Activated CD4-positive, alpha-beta T cell treated with anti-CD3 and anti-CD28 coated beads for 4 hours (primary cell): ENCODE measurements around the gene DIS3L2.

Experiments used
- DNase-seq, 2 donors: peaks; one replicate each; pipeline ENCODE4 v3.0.0-alpha.2; 2020

Gene DIS3L2, protein sequence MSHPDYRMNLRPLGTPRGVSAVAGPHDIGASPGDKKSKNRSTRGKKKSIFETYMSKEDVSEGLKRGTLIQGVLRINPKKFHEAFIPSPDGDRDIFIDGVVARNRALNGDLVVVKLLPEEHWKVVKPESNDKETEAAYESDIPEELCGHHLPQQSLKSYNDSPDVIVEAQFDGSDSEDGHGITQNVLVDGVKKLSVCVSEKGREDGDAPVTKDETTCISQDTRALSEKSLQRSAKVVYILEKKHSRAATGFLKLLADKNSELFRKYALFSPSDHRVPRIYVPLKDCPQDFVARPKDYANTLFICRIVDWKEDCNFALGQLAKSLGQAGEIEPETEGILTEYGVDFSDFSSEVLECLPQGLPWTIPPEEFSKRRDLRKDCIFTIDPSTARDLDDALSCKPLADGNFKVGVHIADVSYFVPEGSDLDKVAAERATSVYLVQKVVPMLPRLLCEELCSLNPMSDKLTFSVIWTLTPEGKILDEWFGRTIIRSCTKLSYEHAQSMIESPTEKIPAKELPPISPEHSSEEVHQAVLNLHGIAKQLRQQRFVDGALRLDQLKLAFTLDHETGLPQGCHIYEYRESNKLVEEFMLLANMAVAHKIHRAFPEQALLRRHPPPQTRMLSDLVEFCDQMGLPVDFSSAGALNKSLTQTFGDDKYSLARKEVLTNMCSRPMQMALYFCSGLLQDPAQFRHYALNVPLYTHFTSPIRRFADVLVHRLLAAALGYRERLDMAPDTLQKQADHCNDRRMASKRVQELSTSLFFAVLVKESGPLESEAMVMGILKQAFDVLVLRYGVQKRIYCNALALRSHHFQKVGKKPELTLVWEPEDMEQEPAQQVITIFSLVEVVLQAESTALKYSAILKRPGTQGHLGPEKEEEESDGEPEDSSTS

DNA sequence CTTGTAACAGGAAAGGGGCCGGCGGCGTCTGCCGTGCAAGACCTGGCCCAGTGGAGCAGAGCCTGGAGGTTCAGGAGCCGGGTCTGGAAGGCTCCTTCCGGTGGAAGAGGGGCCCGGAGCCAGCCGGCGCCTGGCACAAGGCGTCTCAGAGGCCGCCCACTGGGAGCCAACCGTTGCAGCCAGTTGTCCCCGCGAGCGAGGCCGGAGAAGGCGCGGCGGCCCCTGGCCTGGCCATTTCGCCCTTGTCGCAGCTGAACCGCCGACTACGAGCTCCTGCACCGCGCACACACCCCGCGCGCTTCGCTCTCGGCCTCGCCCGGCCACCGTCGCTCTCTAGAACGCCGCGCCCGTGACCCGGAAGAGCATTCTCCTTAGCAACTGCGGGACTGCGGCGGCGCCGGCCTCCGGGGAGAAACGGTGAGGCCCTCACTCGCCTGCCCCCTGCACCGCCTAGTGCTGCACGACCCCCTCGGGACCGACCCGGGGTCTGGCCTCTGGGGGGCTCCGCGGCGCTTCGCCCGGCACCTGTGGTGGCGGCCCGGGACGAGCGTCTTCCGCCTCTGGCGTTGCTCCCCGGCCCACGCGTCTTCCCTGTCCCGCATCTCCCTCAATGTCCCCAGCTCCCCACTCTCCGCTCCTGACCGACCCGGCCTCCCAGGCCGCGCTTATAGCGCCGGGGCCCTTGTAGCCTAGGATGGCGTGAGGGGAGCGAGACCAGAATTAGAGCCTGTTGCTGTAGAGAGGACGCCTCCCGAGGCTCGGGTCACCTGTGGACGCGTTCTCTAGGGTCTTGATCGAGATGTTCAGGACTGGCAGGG is at the start of gene DIS3L2:
DIS3L2 (plus strand) TSS at position 365 of the 818 bp plus-strand sequence. CDS start 53,215 bp downstream, outside the sequence.
- DNase-seq: peak; percentile 66 to 70

DNA sequence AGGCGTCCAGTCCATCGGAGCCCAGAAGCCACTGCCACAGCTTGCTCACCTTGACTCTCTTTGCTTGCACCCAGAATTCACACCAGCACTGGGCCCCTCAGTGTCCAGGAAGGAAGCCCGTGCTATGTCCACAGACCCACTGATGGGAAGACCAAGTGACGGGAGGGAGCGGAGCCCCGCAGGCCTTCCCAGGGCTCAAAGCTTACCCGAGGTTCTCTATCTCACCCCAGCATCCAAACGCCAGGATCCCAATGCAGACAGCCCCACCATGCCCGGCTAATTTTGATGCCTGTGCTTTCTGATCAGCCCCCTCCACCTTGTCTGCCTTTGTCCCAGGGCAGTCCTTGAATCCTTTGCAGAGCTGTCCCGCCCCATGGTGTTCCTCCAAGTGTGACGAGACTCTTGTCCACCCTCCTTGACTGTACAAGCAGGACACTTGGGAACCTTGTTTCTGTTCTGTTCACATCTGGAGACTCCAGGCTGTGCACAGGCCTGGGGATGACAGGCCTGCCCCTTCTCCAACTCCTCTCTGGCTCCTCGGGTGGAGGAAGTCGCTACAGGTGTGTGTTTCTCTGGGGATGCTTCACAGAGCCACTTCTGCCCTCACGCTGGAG is 47.3 kb upstream of the DIS3L2 start:
- no peak for DNase-seq

DNA sequence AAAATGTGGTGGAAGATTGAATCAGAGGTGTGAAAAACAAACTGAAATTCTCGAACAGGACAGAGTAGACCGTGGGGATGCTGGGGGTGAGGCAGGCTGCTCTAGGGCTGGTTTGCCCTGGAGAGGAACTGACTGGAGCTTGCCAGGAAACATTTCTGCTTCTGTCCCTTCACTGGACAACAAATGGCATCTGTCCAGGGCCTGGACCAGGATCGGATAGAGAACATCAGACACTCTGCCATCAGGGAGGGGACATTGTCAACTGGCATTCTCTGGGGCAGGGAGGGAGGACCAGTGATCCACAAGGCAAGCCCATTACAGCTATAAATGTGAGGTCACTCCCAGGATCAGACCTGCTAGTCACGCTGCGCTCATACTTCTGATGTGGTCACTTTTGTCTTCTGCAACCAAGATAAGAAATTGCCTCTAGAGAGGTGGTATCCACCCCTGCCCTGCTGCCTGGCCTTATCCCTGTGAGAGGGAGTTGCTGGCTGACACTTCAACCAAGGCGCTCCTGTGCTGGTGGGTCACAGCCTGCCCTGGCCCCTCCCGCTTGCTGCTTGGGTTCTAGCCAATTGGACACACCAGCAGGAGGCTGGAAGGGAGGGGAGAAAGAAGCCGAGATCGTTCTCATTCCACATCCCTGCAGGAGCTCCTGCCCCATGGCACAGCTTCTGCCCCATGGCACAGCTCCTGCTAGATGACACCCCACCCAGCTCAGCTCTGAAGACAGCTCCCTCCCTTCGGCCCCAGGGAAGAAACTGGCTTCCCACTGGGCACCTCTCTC is 44.0 kb upstream of the DIS3L2 start:
- no peak for DNase-seq

DNA sequence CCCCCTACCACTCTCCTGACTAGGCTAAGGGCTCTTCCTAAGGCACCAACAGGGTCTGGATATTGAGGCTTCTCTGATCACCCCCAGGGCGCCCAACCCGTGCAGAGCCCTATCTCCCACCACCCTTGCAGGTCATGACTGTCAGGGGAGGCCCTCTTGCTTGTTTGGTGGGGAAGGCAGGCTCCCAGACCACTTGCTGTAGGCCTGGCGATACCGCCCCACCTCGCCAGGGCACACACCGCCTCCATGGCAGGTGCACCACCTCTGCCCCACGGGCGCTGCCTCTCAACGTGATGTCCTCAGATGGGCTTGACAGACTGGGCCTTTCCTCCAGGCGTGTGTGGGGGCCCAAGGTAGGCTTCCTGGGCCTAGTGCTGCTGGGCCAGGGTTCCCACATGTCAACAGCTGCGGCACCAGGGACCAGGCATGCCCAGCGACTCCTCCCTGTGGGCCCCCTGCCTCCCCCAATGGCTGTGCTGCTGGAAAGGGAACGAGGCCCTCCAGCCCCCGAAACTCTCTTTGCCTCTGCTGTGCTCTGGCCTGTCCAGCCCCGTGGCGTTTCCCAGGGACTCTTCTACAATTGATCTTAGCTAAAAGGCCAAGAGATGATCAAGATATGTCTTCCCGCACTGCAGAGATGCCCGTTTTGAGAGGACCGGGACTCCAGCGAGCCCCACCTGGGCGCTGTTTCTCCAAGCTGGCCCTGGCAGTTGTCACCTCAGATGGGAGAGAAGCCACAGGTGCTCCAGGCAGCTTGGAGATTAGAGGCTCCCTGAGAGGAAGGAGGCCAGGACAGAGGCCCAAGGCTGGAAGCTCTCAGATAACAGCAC is 42.8 kb upstream of the DIS3L2 start:
- DNase-seq: no peak

DNA sequence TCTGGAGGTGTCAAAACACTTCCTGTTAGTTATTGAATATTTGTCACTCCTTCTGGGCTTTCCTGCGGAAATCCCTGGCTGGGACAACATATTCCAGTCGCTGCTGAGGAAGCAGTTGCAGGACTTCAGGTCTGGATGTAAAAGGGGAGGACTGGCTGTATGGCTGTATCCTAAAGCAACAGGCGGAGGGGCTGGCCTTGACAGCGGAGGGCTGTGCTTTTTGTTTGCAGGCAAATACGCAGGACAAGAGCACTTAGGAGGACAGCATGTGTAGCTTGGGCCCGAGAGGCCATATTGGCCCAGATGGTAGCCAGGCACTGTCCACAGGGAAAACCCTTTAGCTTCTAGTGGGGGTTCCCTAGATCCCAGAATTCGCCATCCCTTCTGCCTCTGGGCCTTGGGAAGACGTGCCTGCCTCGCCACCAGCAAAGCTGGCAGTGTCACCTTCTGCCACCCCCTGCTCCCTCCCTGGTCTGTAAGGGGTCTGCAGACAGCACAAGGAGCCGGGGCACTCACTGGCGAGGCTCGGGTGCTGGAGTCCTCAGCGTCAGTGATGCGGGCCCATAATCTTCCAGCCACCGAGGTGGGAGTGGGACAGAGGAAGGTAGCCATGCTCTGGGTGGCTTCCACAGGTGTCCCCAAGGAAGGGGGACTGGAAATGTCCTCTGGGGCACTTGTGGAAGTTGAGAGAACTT is 42.0 kb upstream of the DIS3L2 start:
- DNase-seq: no peak

DNA sequence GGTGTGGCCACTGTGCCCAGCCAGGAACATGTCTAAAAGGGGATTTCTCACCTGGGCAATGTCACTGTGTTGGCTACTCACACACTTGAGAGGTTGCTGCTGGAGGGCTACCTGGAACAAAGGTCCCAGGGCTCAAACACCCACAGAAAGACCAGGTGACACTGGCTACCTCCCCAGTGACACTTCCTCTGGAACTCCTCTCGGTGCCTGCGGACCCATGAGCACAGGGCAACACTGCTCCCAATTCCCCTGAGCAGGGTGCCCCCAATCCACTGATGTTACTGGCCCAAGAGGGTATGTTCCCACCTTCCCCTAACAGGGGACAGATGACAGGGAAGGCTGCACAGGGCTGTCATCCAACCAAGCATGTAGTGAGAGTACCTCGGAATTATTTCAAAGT is 41.1 kb upstream of the DIS3L2 start:
- DNase-seq: no peak

DNA sequence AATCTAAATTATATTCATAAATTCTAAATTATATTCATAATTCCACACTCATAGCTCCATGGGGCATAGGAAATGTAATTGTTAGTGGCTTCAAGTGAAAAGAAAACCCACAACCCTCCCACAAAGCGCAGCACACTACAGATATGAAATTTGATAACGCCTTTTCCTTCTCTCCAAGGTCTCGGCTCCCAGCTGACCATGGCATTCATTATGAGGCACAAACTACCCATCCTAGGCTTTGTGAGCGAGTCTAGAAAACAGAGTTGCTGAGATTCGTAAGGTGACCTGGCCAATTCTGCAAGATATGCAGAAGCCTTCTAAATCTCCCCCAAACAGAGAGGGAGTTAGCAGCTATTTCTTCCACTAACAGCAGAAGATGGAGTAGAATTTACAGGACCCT is 40.7 kb upstream of the DIS3L2 start:
- no peak for DNase-seq

DNA sequence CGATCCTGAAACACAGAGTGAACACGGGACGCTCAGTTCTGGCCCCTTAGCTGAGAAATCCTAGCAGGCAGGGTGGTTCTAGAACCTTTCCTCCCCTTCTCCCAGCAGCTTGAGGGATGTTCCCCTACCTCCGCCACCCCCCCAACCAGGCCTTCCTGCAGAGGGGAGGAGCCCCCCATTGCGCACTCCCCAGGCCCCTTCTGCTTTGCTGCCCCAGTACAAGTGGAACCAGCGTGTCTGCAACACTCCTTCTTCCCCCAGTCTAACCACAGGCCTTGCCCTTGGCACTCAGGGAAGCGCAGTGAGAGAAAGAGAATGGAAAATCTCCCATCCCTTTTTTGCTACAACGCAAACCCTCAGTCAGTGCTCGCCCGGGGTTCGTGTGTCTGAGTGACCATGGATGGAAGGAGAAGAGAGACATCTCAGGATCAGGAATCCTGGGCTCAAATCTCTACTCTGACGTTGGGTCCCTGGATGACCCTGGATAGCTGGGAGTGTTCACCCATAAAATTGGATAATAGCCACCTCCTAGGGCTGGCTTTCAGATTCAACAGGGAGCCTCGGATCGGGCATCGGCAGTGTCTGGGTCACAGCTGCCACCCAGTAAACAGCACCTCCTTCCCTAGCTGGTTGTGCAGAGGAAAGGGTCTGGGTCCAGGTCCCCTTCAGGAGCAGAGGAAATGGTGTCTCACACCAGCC is 39.1 kb upstream of the DIS3L2 start:
- DNase-seq: no peak

DNA sequence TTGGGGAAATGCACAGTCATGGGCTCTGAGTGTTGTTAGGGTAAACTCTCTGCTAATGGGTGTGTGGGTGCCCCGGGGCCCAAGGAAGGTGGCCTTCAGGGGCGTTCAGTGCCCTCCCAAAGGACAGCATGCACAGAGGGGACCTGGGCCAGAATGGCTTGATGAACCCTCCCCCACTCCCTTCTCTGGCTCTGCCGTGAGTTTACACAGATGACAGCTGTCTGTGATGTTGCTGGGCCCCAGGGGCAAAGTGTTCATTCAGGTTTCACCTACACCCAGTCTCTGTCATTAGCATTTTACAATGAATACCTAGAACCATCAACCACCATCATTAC is 38.5 kb upstream of the DIS3L2 start:
- DNase-seq: no peak

DNA sequence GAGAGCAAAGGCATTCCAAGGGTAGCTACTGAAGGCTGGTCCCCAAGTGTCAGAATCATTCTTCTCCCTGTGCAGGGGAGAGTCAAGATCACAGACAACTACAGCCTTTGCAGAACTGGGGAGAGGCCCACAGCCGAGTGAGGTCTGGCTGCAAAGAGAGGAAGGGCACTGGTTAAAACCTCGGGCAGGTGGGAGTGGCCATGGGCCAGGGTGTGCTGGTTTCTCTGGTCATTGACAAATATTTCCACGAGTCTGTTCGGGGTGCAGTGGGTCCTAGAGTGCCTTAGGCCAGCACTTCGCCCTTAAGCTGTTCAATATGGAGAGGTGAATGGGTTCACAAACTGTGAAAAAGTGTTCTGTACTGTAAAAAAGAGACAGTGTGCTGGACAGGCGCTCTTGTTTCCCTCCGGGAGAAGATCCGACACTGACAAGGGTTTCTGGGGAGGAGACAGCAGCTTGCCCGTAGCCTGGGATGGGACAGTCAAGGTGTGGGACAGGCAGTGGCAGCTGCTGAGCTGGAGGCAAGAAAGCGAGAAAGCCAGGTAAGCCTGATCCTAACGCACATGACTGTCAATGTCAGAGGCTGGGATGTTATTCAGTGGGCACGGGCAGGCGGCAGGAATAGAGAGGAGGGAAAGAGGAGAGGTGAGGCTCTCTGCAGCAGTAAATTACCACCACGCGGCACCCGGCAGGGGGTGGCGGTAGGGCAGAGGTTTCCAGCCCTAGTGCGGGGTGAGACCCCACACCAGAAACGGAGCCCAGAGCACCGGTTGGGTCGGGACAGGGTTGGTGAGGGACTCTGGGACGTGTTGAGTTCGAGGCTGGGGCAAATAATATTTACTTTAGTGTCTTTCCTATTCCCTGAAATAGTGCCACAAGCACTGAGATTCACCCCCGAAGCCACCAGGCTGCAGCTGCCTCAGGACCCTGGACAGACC is 37.3 kb upstream of the DIS3L2 start:
- DNase-seq: no peak

DNA sequence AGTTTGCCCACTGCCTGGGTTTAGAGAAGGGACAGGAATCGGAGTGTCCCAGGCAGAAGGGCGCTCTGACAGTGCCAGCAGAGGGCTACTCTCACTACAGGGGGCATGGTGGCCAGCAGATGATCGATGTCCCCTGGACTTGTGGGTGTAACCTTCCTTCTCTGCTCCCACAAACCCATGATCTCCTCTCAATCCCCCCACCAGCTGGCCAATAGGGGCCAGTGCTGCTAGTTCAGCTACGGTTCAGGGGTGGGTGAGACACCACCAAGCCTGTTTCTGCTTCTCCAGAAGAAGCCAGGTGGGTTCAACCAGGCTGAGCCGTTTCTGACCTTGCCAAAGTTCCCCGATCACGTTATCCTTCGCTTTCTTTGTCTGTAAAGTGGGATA is 36.6 kb upstream of the DIS3L2 start:
- DNase-seq: no peak

DNA sequence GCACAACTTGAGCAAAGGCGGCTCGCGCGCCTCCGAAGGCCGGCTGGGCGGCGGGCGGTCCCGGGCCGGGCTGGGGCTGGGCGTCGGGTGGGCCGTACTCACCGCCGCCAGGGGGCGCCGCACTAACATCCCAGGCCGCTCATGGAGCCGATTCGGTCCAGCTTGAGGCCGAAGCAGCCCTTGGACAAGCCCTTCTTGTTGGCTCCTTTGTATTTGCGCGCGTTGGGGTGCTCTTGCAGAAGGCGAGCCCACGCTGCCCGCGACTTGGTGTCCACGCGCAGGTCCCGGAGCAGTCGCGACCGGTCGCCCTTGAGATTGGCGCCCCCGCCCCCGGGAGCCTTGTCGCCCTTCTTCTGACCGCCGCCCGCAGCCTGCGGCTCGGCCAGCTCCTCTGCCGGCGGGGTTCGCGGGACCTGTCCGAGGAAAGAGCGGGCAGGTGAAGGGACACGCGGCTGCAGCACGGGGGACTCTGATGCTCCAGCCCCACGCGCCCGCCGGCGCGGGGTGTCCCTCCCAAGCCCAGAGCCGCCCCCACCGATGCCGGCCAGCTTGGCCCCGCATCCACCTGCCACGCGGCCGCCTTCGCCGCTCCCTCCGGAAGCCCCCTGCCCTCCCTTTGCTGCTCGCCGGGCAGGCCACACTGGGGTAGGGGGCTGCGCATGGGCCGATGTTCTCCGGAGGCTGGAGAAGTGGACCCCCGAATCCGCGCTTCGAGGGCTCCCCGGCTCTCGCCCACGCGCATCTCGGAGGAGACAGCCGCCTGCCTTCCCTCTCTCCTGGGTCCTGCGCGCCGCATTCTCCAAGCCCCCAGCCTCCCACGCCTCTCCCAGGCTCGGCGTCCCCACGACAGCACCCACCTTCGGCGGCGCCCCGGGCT is 36.0 kb upstream of the DIS3L2 start:
- DNase-seq: peak; percentile 59 to 64

DNA sequence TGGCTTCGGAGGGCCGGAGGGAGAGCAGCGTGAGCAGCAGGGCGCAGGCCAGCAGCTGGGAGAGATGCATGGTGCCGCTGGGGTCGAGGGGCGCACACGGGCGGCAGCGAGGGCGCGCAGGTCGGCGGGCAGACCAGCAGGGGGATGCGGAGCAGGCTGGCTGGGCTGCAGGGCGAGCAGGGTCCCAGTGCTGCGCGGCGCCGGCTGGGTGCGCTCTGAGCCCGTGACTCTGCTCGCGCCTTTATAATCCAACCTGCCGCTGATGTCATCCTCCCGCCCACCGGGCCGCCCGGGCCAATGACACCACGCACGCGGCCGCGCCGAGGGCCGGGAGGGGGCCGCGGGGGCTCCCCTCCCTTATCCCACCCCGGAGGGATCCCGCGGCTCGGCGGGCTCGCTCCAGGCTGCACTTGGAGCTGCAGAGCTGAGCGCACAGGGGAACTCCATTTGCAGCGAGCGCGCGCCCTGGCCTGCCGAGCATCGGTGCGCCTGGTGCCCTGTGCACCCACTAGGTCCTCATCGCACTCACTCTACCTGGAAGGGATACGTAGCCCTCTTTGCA is 35.3 kb upstream of the DIS3L2 start, which contains the start of gene NPPC:
NPPC (minus strand) TSS at position 217 of the 562 bp plus-strand sequence; CDS start at position 70, 147 bp downstream.
- DNase-seq: peak; percentile 50 to 55

DNA sequence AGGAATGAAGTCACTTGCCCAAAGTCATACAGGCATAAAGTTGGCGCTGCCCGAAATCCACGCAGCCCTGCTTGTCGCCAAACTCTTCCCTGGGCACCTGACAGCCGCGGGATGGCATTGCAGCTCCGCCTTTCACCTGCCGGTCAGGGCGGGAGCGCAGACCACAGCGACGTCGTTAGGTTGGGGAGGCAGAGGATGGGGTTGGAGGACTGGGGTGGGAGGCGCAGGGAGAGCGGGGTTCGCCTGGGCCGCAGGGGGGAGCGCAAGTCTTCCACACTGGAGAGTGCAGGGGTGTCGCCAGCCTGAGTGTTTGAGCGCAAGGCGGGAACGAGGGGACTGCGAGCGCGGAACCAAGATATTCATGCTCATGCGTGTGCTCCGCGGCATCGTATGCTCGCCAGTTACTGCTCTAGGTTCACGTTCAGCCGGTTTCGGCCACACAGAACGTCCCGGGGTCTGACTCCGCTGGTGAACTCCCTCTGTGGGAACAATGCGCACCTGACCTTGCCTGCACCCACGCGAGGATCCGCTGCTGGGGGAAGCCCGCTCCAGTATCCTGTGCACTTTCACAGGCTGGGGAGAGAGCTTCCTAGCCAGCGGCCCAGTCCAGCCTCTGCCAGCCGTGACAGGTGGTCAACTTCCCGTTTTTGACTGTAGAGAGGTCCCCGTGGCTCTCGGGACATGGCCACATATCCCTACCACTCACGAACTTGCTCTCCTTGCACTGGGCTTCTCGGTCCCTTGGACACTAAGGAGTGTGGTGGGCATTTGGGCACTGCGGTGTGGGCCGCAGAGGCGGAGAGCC is 34.5 kb upstream of the DIS3L2 start:
- no peak for DNase-seq

DNA sequence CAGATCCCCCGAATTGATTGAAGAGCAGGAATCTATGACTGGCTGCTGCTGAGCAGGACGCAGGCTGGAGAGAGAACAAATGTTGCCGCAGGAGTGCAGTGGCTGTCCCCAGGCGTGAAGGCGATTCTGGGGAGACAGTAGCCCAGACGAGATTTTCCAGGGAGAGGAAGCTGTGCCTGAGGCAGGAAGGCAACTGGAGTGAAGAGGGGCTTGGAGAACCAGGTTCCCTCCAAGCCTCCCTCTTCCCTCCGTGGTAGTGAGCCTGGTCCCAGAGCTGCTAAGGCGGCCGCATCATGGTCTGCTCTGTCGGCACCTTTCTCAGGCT is 34.0 kb upstream of the DIS3L2 start:
- DNase-seq: no peak

DNA sequence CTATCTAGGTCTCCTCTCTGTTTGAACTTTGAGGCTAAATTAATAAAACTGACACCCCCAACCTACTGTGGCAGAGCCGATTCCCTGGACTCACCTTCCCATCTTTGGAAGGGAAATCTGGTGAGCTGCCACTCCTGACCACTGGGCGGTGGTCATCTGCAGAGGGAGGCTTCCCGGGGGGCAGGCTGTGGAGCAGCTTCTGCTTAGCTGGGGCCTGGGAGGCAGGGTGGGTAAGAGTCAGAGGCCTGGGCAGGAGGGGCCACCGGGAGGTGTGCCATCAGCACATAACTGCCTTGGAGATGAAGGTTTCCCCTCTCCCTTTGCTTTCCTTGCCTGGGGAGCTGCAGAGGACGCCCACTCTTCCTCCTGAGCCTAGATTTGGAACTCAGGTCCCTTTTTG is 33.0 kb upstream of the DIS3L2 start:
- no peak for DNase-seq
